OCI-LY3 (cell line): ENCODE measurements around the gene PIK3C3.

Source experiments
- H2AFZ ChIP-seq: fragments of 200-600, 300-600 bp; shearing (Covaris generic); 2 replicates; pipeline ENCODE4 v1.6.0; 2014; ENCODE audit warnings: antibody characterized with exemption, low read depth, low read length
- H3K27ac ChIP-seq: fragments of 200-600, 300-600 bp; sonication (generic); 2 replicates; pipeline ENCODE4 v1.5.1; 2014; ENCODE audit warnings: mild to moderate bottlenecking, low read length, moderate library complexity, mixed read lengths
- H3K27me3 ChIP-seq: fragments of 200-600, 300-600 bp; sonication (generic); 2 replicates; pipeline ENCODE4 v1.6.1; 2014; ENCODE audit warnings: low read depth, low read length, mixed read lengths
- H3K36me3 ChIP-seq: fragments of 200-600, 300-600 bp; sonication (generic); replicated peaks from 2 replicates; pipeline ENCODE3; 2014; ENCODE audit warnings: low read depth, low read length, mixed read lengths
- H3K4me1 ChIP-seq: fragments of 300-600, 200-600 bp; sonication (generic); 2 replicates; pipeline ENCODE4 v1.6.1; 2014; ENCODE audit warnings: low read length, mixed read lengths
- H3K4me2 ChIP-seq: fragments of 200-600, 300-600 bp; sonication (generic); 2 replicates; pipeline ENCODE4 v1.6.1; 2014; ENCODE audit warnings: low read length, mixed read lengths
- H3K4me3 ChIP-seq: fragments of 300-600, 200-600 bp; sonication (generic); 2 replicates; pipeline ENCODE4 v1.5.1; 2014; ENCODE audit warnings: antibody characterized with exemption, mild to moderate bottlenecking, low read length, moderate library complexity
- H3K79me2 ChIP-seq: fragments of 300-600, 200-600 bp; shearing (Covaris generic); 2 replicates; pipeline ENCODE4 v1.6.1; 2014; ENCODE audit warnings: mild to moderate bottlenecking, low read length, mixed read lengths
- H3K9ac ChIP-seq: fragments of 300-600, 200-600 bp; shearing (Covaris generic); 2 replicates; pipeline ENCODE4 v1.6.0; 2014; ENCODE audit warnings: mild to moderate bottlenecking, low read length, moderate library complexity
- H3K9me3 ChIP-seq: fragments of 200-600, 300-600 bp; shearing (Covaris generic); 2 replicates; pipeline ENCODE4 v1.6.1; 2014; ENCODE audit warnings: low read length, mixed read lengths; ENCODE audit not compliant: insufficient read depth
- H4K20me1 ChIP-seq: fragments of 200-600, 300-600 bp; sonication (generic); 2 replicates; pipeline ENCODE4 v1.6.1; 2016; ENCODE audit warnings: low read length, mixed read lengths; ENCODE audit not compliant: insufficient read depth
- CTCF ChIP-seq: fragments of 200-600, 300-600 bp; sonication (generic); IDR thresholded peaks from 2 replicates; pipeline ENCODE4 v1.5.1; 2014; ENCODE audit warnings: antibody characterized with exemption, low read length, low read depth
- EZH2phosphoT487 ChIP-seq: fragments of 200-600 bp; shearing (Covaris generic); IDR thresholded peaks from 2 replicates; pipeline ENCODE4 v1.6.1; 2018; ENCODE audit warnings: antibody characterized with exemption, mixed run types, low read depth

PIK3C3 gene

GRCh38 chr18:42080340-42080739 is 125.3 kb downstream of the PIK3C3 start:
- Histone ChIP-seq H3K79me2 (no peaks in the 10 kb centered on the region), H3K4me3 (no peak overlapping the region), H3K36me3 (peaks cover 54% of the 10 kb centered on the region), H3K9me3 (no peaks in the 10 kb centered on the region), H3K9ac (no peak overlapping the region), H2AFZ (no peak overlapping the region), H3K4me2 (no peak overlapping the region), H4K20me1 (no peaks in the 10 kb centered on the region), H3K4me1 (peaks cover 14% of the 10 kb centered on the region), H3K27me3 (no peaks in the 10 kb centered on the region), H3K27ac (no peak overlapping the region)
- no peak for TF ChIP-seq EZH2phosphoT487
- TF ChIP-seq CTCF: no peak

- Histone ChIP-seq H3K4me1 (peaks cover 14% of the 10 kb centered on the region), H3K9ac (no peak overlapping the region), H3K79me2 (no peaks in the 10 kb centered on the region), H3K4me2 (peak overlapping the region; percentile 4), H3K36me3 (peaks cover 55% of the 10 kb centered on the region), H3K27ac (no peak overlapping the region), H2AFZ (no peak overlapping the region), H3K4me3 (no peak overlapping the region), H3K27me3 (no peaks in the 10 kb centered on the region), H3K9me3 (no peaks in the 10 kb centered on the region), H4K20me1 (no peaks in the 10 kb centered on the region)
- no peak for TF ChIP-seq CTCF
- TF ChIP-seq EZH2phosphoT487: no peak
These were observed 127.6 kb downstream of the PIK3C3 start for GRCh38 chr18:42082415-42083234.

DNA sequence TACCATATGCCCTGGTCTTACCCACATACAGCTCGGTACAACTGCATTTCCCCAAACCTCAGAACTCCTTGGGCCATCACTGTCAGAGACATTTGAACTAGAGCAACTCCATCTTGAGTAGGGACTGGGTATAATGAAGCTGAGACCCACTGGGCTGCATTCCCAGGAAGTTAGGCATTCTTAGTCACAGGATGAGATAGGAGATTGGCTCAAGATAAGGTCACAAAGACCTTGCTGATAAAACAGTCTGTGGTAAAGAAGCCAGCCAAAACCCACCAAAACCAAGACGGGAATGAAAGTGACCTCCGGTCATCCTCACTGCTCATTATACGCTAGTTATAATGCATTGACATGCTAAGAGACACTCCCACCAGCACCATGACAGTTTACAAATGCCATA is 131.3 kb downstream of the PIK3C3 start:
- no peak overlapping the region for H2AFZ ChIP-seq
- H3K4me3 ChIP-seq: no peak overlapping the region
- no peaks in the 10 kb centered on the region for H3K27me3 ChIP-seq
- TF ChIP-seq CTCF (no peak), EZH2phosphoT487 (no peak)
- no peaks in the 10 kb centered on the region for H4K20me1 ChIP-seq
- H3K9me3 ChIP-seq: no peaks in the 10 kb centered on the region
- peaks cover 14% of the 10 kb centered on the region for H3K4me1 ChIP-seq
- no peak overlapping the region for H3K9ac ChIP-seq
- no peak overlapping the region for H3K4me2 ChIP-seq
- no peak overlapping the region for H3K27ac ChIP-seq
- peaks cover 46% of the 10 kb centered on the region for H3K36me3 ChIP-seq
- H3K79me2 ChIP-seq: no peaks in the 10 kb centered on the region

- Histone ChIP-seq H3K4me2 (no peak overlapping the region), H3K79me2 (no peaks in the 10 kb centered on the region), H3K36me3 (peaks cover 38% of the 10 kb centered on the region), H4K20me1 (no peaks in the 10 kb centered on the region), H3K27me3 (no peaks in the 10 kb centered on the region), H2AFZ (no peak overlapping the region), H3K4me3 (no peak overlapping the region), H3K9me3 (no peaks in the 10 kb centered on the region), H3K4me1 (peaks cover 7% of the 10 kb centered on the region), H3K27ac (no peak overlapping the region), H3K9ac (no peak overlapping the region)
- TF ChIP-seq EZH2phosphoT487 (no peak), CTCF (no peak)
These were observed 132.2 kb downstream of the PIK3C3 start for GRCh38 chr18:42087235-42087634.
